ENCODE measurements around the gene SPPL2A.
"Not testable (repeated sequence)": the region's sequence is repeated elsewhere in the genome, so short reads cannot be mapped to it uniquely, and the experiment has no call there.

Gene SPPL2A

DNA sequence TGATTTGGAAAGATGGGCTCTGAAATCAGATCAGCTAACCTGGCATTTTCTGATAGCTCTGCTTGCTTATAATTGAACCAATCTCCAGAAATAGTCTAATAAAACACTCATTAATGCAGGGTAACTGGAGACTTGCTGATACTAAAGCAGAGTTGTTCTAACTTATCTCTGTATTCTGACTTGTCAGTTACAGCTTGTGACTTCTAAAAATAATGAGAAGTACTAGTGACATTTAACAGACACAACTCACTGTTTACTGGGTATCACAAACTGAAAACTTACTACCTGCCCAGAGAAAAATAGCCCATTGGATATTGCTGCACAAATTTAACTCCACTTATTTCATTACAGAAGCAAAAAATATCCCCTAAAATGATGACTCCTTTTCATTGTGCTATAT lies 54.9 kb downstream of the SPPL2A start:
- TF ChIP-seq, protein P1, sequence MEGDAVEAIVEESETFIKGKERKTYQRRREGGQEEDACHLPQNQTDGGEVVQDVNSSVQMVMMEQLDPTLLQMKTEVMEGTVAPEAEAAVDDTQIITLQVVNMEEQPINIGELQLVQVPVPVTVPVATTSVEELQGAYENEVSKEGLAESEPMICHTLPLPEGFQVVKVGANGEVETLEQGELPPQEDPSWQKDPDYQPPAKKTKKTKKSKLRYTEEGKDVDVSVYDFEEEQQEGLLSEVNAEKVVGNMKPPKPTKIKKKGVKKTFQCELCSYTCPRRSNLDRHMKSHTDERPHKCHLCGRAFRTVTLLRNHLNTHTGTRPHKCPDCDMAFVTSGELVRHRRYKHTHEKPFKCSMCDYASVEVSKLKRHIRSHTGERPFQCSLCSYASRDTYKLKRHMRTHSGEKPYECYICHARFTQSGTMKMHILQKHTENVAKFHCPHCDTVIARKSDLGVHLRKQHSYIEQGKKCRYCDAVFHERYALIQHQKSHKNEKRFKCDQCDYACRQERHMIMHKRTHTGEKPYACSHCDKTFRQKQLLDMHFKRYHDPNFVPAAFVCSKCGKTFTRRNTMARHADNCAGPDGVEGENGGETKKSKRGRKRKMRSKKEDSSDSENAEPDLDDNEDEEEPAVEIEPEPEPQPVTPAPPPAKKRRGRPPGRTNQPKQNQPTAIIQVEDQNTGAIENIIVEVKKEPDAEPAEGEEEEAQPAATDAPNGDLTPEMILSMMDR (IDR thresholded peaks at IDR 0.05; ENCODE audit: low read depth, low read length) = no peak
- no peak for DNase-seq (ENCODE audit: extremely low read depth, low read depth)

DNA sequence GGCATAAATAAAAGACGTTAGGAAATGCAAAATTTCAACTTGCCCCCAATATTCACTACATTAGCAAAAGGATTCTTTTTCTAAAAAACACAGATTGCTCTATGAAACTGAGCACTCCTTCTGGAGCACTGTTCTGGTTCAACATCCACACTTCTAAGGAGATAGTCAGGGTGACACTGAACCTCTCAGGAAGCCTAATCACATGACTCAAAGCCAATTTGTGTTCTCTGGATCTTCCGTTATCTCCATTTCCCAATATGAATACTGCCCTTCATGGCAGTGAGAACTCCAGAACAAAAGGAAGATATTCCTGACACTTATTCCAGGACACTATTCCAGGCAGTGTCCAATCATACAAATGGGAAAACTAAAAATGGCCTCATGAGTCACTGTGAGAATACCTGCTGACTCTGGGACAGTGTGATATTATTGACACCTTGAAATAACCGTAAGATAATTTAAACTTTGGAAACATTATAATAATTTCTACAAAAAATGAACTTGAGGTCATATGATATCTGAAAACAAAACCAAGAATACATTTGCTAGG lies 57.6 kb downstream of the SPPL2A start:
- TF ChIP-seq, protein P1 (IDR thresholded peaks at IDR 0.05; ENCODE audit: low read depth, low read length) = no peak
- DNase-seq (ENCODE audit: extremely low read depth, low read depth) = no peak

DNA sequence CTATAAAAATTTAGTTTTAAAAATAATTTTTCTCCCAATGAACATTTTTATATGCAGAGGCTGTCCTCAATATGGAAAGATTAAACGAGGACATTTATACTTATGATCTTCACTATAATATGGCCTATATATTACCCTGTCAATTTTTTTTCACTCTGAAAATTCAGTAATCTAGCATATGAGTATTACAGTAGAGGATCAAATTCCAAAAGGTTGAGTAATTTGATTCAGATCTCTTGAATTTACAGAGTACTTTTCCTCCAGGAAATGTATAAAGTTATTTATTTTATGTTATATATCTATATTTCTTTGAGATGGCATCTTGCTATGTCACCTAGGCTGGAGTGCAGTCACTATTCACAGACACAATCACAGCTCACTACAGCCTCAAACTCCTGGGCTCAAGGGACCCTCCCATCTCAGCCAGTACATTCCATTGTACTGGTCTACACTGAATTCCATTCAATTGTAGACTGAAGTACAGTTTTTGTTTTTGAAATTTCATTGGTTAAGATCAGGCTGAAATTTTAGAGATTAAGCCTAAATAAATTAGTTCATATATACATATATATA lies 62.7 kb downstream of the SPPL2A start:
- no peak for DNase-seq (ENCODE audit: extremely low read depth, low read depth)
- TF ChIP-seq, protein P1 (IDR thresholded peaks at IDR 0.05; ENCODE audit: low read depth, low read length) = no peak

DNA sequence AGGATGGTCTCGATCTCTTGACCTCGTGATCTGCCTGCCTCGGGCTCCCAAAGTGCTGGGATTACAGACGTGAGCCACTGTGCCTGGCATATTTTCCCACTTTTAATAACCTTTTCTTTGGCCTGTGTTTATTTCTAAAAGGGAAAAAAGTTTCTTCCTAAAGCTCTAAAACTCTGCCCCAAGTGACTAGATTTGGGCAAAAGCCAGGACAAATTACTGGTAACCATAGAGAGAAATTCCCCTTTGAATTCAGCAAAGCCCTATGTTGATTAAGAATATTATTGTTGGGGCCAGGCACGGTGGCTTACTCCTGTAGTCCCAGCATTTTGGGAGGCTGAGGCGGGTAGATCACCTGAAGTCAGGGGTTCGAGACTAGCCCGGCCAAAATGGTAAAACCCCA lies 67.4 kb downstream of the SPPL2A start:
- no peak for DNase-seq (ENCODE audit: extremely low read depth, low read depth)
- TF ChIP-seq, protein P1 (IDR thresholded peaks at IDR 0.05; ENCODE audit: low read depth, low read length) = no peak

DNA sequence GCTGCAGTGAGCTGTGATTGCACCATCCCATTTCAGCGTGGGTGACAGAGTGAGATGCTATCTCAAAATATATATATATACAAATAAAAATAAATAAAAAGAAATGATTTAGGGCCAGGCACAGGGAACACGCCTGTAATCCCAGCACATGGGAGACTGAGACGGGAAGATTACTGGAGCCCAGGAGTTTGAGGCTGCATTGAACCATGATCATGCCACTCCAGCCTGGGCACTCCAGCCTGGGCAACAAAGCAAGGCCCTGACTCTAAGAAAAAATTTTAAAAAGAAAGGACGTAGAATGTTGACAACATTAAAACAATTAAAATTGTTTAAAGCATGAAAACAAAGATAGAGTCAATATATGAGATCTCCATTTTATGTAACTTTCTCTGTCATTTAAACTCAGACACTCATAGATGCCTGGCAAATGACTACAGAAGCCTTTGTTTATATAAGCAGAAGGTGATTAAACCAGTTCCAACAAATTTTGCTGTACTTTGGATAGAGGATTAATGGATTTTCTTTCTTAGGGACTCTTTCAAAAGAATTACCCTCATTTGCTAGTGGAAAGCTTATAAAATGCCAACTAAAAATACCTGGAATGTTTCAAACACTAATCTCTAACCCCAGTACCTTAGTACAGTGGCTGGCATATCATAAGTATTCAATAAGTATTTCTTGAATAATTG lies 68.3 kb downstream of the SPPL2A start:
- TF ChIP-seq, protein P1 (IDR thresholded peaks at IDR 0.05; ENCODE audit: low read depth, low read length) = no peak
- no peak for DNase-seq (ENCODE audit: extremely low read depth, low read depth)

DNA sequence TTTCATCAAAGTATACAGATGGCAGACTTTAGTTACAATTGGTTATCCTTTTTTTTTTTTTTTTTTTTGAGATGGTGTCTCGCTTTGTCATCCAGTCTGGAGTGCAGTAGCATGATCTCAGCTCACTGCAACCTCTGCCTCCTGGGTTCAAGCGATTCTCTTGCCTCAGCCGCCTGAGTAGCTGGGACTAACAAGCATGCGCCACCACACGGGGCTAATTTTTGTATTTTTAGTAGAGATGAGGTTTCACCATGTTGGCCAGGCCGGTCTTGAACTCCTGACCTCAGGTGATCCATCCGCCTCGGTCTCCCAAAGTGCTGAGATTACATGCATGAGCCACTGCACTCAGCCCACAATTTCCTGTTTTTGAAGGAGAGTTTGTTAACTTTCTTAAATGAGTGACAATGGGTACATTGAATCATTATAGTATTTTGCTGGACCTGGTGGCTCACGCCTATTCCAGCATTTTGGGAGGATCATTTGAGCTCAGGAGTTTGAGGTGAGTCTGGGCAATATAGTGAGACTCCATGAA lies 70.8 kb downstream of the SPPL2A start:
- not testable (repeated sequence) for DNase-seq (ENCODE audit: extremely low read depth, low read depth)

DNA sequence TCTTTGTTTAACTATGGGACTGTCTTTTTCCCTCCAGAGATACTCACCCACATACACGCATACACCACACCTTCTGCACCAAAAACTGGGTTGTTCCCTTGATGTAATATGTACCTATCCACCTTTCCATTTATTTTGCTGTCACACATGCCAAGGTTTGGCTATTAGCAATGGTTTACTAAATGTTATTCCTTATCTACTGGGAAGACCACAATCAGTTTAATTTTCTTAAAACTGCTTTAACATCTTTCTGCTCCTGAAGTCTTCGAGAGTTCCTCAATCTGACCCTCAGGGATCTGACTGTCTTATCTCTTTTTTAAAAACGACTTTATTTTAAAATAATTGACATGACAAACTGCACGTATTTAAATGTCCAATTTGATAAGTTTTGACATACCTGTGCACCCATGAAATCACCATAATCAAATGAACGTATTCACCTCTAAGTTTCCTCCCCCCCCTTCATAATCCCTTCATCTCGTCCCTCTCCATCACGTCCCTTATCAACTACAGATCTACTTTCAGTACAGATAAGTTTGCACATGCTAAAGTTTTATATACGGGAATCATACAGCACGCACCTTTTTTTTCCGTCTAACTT lies 78.1 kb downstream of the SPPL2A start:
- DNase-seq (ENCODE audit: extremely low read depth, low read depth) = no peak
- TF ChIP-seq, protein P1 (IDR thresholded peaks at IDR 0.05; ENCODE audit: low read depth, low read length) = no peak

All from AG09319 (cell line).